ENCODE results near the gene STOM.
A peak's percentile ranks its signal among the peaks of the same experiment; 100 is the strongest.
"Not testable (repeated sequence)": the region's sequence is repeated elsewhere in the genome, so short reads cannot be mapped to it uniquely, and the experiment has no call there.

STOM gene

DNA sequence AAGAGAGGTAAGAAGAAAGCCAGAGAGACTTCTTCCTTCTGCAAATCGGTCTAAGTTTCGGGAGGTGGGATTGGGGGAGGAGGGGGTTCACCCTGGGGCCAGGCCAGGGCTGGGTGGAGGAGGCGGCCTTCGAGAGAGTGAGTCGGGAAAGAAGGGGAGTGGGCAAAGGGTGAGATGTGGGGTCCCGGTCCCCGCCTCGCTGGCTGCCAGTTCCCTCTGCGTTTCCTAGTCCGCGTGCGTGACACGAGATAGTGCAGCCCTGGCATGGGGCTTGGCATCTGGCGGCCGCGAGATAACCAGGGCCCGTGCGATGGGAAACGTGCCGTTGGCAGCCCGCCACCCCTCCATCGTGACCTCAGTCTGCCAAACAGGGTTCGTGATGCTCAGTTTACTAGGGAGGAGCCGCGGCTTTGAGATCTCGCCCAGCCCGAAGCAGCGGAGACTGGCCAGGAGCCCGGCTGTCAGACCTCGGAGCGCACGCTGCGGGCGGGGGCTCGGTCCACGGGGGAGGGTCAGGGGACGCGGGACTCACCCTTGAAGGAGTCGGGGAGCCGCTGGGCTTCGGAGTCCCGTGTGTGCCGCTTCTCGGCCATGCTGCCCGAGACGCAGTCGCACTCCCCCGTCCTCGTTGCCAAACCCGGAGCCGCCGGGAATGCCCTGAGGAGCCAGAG is at the start of gene STOM:
STOM (minus strand) TSS at position 656 of the 671 bp plus-strand sequence; CDS start at position 593, 63 bp downstream.
- DNase-seq = no peak

- DNase-seq = no peak
These were observed 41.9 kb upstream of the STOM start for GRCh38 chr9:121411993-121412392.

GRCh38 chr9:121405899-121406298 is 35.8 kb upstream of the STOM start:
- no peak for DNase-seq

GRCh38 chr9:121404906-121405305 is 34.9 kb upstream of the STOM start:
- DNase-seq = no peak

DNA sequence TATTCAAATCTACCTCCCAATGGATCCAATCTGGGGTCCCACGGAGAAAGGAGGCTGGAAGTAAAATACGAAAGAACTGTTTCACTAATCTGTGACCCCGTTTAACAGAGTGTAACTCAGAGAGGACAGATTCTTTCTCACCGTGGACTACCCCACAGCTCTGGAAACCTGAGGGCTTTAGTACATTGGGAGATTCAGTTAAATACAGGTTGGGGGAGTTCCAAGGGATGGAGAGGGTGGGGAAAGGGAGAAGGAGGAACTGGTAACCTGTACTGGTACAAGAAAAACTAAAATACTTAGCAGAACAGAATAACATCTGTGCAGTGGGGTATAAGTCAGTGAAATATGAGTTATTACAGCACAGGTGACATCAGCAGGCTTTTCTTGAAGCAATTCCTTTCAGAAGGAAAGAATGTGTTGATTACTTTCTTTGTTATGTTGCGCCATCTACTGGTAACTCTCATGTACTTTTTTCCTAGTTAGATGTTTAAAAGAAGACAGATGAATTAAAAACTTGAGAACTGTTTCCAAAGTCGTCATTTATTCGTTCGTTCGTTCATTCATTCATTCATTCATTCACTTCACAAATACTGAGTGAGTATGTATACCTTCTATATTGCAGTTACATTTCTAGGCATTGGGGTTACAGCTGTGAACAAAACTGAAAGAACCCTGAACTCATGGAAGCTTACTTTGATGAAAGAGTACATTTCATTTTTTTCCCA is 30.0 kb upstream of the STOM start:
- DNase-seq = peak; percentile 33

GRCh38 chr9:121399126-121399882 is 29.3 kb upstream of the STOM start:
- DNase-seq = no peak

DNA sequence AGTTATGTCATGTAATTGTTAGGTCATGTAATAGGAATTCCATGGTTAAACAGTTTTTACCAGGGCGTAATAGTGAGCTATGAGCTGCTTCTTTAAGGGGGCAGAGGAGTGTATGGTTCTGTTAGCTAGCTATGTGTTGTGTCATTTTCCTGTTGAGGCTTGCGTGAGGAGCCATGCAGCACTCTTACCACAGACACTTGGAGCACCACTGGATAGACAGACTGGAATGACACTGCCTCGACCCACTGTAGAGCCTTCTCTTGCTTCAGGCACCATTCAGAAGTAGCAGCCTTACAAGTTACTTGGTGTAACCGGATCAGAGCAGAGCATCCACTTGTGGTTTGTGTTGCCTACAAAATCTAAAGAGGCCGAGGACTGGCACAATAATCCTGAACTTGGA is 28.3 kb upstream of the STOM start:
- DNase-seq = no peak

GRCh38 chr9:121397277-121397676 is 27.2 kb upstream of the STOM start:
- DNase-seq = not testable (repeated sequence)

GRCh38 chr9:121395558-121395957 is 25.5 kb upstream of the STOM start:
- DNase-seq = no peak

GRCh38 chr9:121394292-121394691 is 24.2 kb upstream of the STOM start:
- DNase-seq = no peak

- DNase-seq = no peak
These were observed 23.3 kb upstream of the STOM start for GRCh38 chr9:121393318-121393717.

- no peak for DNase-seq
These were observed 20.3 kb upstream of the STOM start for GRCh38 chr9:121390372-121390771.

GRCh38 chr9:121388140-121388905 is 18.3 kb upstream of the STOM start:
- DNase-seq = no peak

DNA sequence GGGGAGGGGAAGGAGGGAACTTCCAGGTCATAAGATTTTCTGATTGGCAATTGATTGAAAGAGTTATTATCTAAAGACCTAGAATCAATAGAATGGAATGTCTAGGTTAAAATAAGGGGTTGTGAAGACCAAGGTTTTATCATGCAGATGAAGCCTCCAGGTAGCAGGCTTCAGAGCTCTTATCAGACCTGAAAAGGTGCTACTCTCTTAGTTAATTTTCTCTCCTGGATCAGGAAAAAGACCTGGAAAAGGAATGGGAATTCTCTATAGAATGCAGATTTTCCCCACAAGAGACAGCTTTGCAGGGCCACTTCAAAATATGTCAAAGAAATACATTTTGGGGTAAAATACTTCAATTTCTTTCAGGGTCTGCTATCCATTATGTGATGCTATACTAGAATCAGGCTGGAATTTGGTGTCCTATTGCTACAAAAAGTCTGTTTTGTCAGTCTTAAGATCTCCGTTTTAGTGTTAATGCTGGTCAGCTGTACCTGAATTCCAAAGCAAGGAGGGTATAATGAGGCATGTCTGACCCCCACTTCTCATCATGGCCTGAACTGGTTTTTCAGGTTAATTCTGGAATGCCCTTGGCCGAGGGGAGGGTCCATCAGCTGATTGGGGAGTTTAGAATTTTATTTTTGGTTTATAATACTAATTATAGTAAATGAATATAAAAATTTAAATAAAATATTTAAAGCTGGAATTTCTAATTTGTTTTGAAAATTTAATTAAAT is 16.6 kb upstream of the STOM start:
- no peak for DNase-seq

- no peak for DNase-seq
These were observed 13.7 kb upstream of the STOM start for GRCh38 chr9:121383715-121384114.

DNA sequence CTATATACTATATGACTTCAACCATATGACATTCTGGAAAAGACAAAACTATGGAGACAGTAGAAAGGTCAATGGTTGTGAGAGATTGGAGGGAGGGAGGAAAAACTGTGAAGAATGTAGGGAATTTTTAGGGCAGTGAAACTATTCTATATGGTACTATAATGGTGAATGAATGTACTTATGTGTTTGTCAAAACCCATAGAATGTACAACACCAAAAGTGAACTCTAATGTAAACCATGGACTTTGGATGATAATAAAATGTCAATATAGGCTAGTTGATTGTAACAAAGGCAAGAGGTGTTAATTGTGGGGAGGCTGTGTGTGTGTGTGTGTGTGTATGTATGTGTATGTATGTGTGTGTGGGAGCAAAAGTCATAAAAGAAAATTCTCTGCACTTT is 10.8 kb upstream of the STOM start:
- DNase-seq = no peak

DNA sequence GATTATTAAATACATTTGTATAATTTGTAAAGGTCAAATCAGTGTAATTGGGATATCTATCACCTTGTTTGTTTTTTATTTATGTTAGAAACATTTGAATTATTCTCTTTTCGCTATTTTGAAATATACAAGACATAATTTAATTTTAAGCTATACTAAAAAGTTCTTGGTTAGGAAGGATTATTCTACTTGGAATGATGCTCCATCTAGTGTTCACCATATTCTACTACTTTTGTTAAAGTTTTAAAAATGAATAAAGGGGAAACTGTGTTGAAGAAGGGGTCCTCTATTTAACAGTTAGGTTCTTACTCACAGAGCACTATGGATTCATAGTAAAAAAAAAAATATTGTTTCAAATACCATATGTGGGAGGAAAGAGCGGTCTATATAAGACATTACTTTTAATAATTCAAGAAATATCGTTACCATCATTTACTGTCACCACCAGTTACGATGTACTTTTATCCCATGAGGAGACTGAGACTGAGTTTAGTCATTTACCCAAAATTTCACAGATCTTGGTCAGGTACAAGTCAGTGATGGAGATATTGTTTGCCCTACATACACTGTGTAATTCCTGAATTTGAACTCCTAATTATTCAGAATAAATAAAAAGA is 6.3 kb upstream of the STOM start:
- DNase-seq = no peak

- DNase-seq = no peak
These were observed 3.1 kb upstream of the STOM start for GRCh38 chr9:121373011-121373729.

- DNase-seq = no peak
These were observed 2.4 kb upstream of the STOM start for GRCh38 chr9:121372239-121373010.

DNA sequence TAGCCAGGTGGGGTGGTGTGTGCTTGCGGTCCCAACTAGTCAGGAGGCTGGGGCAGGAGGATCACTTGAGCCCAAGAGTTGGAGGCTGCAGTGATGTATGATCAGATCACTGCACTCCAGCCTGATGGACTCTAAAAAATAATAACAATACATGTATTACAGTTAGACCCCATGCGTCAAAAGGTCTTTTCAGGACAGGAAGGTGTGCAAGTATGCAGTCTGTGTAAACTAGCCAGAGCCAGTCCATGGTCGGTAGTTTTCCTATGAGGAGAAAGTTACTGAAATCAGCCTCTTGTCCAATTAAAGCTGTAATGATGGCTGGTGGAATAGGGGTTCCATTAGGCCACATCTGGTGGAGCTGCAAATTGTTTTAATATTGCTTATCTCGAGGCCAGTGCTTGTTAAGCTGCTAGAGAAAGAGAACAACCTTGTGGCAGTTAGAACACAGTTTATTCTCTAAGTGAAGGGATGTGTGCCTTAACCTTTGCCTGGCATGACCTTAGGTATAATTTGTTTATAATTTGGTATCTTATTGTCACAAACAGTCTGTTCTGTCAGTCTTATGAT is 1.5 kb upstream of the STOM start:
- DNase-seq = no peak
